Endothelial cell of hepatic sinusoid (primary cell): ENCODE measurements around the gene ANKRD6.
"Not testable (repeated sequence)": the region's sequence is repeated elsewhere in the genome, so short reads cannot be mapped to it uniquely, and the experiment has no call there.

Experiments used
- in situ Hi-C: cut with HindIII; loops from 2 replicates; pipeline ENCODE4 v1.10.0; 2017; ENCODE audit warnings: low sequenced_read_pairs

ANKRD6 gene

DNA sequence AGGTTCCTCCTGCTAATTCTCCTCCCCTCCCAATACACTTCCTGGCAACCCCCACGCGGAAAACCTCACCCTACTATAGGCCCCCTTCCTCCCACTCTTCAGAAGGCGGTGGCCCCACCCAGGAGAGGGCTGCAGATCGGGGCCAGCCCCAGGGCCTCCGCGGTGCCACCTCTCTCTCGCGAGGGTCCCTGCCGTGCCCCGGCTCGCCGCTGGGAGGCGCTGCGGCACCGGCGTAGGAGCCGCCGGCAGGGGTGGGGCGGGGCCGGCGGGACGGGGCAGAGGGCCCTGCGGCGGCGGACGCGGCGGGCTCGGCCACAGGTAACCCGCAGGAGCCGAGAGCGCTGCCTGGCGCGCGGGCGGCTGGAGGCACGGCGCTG lies at the start of gene ANKRD6:
ANKRD6 (plus strand) TSS at position 278 of the 377 bp plus-strand sequence. CDS start 133,825 bp downstream, outside the sequence.
- in situ Hi-C loops = loop anchor here (10.0 kb wide), 2 partner anchors 212 to 302 kb away; no protein-coding TSS in a partner anchor

DNA sequence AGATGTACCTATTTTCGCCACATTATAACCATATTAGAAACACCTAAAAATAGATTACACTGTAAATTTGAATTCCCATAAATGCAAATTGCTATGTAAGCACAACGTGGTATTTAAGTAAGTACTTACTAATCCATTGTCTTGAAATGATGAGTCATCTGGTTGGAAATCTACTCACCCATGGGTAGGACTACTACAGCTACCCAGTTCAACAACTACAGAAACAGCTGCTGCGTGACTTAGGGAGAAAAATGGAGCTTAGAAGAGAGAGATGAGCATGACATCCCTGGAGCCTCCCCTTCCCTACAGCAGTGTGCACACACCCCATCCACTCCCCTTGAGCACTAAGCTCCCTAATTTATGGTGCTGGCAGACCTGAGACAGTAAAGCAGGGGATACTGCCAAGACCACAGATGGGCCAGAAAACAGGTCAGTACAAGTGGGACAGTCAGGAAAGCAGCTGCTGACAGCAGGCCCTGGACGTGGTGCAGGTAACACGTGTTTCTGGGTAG lies 47.7 kb upstream of the ANKRD6 start:
- in situ Hi-C loops = no loop called here

DNA sequence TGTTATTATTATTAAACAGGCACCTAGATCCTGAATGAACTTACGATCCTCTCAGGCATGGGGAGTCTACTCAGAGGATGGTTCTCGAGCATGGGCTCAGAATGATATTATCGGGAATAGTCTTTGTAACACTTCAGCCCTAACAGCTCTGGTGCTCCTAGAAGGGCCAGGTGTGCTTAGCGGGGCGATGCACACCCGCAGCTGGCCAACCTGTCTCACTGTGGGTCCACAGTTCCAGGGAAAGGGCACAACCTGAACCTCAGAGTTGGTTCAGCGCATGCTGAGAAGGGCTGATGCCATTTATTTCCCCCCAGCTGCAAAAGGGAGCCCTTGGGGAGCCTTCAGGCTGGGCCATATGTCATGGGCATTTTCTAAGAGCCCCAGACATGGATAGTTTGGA lies 47.1 kb upstream of the ANKRD6 start:
- in situ Hi-C loops = no loop called here

DNA sequence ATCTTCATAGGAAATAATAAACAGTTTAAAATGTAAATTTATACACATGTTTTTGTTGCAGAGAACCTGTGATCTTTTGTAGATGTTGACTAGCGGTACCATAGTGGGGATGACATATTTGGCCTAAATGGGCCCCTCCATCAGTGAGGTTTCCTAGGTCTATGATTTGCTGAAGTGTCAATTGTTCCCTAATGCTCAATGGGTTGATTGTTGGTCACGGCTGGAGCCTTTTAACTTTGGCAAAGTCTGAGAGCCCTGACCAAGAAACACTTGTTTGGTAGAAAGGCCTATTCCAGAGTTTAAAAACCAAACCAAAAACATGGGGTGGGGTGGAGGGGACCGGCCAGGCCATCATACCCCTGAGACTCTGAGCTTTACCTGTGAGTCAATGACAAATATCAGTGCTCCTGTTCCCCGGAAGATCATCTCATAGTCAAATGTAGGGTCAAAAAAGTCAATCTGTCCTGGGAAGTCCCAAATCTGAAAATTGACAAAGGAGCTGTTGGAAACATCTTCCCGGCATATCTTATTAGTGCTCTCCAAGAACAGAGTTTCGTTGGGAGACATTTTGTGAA lies 45.9 kb upstream of the ANKRD6 start:
- in situ Hi-C loops = no loop called here

DNA sequence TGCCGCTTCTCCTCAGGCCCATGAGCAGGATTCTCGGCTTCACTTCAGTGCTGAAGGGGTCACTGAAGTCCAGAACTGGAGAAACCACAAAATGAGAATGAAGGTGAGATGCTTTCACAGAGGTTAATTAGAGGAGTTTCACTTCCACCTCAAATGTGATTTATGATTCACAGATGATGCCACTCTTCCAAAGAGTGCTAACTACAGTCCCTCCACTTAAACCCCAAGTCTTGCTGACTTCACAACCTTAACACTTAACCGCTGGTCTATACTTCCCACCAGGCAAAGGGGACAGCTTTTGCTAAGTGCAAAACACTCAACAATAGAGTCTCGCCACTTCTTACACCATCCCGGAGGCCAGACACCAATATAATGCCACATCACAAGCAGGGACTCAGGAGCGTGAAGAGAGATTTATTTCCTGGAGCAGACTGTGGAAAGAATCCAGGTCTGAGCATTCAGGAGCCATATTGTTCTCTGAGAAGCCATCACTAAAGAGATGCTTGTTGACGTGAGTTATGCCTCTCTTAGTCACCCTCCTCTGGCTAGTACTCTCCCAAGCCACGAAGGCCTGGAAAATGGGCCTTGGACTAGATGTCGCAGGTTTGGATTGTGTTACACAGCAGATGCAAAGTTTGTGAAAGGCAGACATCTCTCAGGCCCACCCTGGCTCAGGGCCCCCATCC lies 45.3 kb upstream of the ANKRD6 start:
- in situ Hi-C loops = no loop called here

DNA sequence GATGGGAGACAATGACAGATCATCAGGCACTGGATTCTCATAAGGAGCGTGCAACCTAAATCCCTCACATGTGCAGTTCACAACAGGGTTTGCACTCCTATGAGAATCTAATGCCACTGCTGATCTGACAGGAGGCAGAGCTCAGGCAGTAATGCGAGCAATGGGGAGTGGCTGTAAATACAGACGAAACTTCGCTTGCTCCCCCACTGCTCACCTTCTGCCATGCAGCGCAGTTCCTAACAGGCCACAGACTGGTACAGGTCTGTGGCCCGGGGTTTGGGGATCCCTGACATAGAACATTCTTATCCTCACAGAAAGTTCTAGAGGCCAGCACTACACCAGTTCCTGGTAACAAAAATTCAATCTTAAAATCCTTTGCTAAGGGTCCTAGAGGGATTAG lies 44.1 kb upstream of the ANKRD6 start:
- in situ Hi-C loops = no loop called here

DNA sequence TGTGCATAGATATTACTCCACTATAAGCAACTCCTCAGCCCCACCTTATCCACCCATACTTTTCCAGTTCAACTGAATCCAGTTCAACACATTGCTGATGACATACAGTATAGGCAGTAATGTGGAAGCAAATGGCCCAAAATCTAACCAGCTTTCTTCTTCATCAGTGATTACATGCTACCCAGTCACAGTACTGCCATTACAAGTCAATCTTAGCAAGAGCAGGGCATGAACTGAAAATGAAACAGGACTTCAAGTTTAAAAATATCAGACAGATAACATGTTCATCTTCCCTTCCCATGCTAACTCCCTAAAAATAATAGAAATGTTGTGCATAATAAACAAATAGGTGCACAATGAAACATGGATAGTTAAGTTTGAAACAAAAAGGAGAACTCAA lies 40.1 kb upstream of the ANKRD6 start:
- in situ Hi-C loops = no loop called here

DNA sequence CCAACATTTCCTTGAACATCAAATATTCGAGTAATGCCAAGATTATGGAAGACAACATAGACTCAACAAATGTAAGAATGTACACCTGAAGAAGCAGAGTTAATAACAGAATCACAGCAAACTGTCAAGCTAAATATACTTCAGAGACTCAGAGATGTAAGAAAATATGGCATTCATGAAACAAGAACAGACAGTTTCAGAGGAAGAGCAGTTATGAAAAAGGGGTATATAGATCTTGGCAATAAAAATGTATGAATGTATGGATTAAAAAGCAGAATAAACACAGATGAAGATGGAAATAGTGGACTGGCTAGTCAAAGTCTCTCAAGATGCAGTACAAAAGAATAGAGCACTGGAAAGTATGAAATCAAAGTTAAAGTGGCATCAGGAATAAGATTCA lies 39.3 kb upstream of the ANKRD6 start:
- in situ Hi-C loops = no loop called here

DNA sequence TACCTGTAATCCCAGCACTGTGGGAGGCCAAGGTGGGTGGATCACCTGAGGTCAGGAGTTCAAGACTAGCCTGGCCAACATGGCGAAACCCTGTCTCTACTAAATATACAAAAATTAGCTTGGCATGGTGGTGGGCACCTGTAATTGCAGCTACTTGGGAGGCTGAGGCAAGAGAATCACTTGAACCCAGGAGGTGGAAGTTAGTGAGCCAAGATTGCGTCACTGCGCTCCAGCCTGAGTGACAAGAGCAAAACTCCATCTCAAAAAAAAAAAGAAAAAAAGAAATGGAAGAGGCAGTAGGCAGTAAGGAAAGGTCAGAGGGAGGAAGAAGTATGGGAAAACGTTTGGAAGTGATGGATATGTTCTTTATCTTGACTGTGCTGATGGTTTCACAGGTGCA lies 35.1 kb upstream of the ANKRD6 start:
- in situ Hi-C loops = not testable (repeated sequence)

DNA sequence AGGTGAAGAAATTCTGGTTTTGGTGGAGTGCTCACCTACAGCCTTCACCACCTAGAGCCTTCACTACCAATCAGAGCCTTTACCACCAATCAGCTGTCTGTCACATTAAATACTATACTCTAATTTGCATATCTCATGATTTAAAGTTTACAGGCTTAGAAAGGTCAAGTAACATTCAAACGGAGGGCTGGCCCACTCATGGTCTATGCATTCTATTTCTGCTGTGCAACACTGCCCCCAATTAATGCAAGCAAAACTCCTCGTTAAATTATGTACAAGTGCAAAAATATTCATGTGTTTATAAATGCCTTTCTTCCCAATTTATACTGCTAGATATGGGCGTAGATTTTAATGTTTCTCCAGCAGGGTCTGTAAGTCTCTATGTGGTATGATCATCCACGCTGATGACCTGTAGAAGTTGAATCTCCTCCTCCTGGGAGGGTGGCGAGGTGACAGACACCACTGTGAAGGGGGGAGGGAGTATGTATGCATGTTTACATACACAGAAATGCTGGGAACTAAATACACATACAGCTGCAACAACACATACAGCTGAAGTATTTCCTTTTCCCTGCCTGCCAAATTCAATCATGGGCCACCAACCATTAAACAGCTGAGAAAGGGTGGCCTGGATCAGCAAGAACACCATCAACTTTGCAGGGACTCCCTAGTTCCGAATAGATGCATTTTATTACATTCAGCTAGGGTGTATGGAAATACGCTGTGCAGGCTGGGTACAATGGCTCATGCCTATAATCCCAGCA lies 34.0 kb upstream of the ANKRD6 start:
- in situ Hi-C loops = no loop called here

DNA sequence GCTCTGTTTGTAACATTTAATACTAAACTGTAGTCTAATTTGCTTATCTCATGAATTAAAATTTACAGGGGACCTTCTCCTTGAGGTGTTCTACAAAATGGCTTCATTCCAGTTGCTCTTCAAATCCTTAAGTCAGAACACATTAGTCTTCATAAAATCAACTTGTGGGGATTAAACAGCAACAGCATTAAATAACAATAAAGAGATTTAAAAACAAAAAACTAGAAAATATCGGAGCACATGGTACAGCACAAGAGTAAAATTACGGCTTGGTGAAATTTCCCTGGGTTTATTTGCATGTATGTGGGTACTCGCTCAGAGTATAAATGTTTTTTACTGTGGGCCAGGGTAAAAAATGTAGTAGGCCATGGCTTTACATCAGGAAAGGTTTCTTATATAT lies 32.9 kb upstream of the ANKRD6 start:
- in situ Hi-C loops = no loop called here

DNA sequence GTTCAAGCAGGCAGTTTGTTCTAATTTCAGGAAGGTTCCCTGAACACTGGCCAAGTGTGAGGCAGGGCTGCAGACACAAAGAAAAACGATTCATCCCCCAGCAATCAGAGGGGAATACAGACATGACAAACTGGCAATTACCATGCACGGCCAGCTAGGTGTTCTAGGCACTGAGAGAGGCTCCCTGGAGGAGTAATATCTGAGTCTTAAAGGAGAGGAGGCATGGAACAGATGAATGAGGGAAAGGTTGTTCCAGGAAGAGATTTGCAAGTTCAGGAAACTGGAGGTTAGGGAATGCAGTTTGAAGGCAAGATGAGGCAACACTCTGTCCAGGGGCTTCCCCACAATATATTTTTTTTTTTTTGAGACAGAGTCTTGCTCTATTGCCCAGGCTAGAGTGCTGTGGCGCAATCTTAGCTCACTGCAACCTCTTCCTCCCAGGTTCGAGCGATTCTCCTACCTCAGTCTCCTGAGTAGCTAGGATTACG lies 32.0 kb upstream of the ANKRD6 start:
- in situ Hi-C loops = no loop called here

DNA sequence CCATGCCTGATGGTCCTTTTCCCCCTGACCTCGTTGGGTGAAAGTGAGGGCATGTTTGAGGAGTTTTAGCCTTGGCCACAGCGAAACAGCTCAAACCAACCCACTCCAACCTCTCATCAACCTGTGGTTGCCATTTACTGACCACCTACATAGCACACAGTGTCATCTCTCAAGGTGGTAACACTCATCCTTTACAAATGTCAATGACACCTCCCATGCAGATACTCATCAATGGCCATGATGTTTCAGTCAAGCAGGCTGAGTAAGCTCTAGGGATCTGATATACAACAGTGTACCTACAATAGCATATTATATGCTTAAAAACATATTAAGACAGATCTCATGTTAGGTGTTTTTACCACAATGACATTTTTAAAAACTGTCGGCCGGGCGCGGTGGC lies 30.2 kb upstream of the ANKRD6 start:
- in situ Hi-C loops = no loop called here

DNA sequence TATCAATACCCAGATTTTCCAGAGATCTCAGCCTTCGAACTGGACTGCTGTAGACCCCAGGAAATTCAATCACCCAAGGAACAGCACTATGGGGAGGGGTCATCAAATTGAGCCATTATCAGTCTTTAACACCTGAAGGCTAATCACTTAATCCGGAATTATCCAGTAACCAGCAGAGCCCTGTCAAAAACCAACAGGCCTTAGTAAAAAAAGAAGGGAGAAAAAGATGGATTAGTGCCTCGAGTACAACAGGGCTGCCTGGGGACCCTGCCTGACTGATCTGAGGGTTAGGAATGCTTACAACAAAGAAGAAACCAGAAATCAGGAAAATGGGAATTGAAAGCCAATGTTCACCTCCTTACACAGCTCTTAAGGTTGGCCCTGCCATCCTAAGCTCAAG lies 28.4 kb upstream of the ANKRD6 start:
- in situ Hi-C loops = no loop called here

DNA sequence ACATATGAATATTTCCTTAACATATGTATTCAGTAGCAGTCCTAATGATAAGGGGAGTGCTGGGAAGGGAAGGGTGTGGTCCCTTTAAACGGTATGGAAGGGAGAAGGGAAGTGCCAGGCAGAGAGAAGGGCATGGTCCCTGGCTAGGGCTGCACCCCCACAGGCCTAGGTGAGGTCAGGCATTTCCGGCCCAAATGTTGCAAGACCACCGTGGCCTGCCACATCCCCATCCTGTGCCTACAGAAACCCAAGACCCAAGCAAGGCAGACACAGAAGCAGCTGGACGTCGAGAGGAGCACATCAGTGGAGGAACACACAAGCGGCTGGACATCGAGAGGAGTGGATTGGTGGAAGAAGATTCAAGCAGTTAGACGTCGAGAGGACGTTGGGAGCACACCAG lies 26.8 kb upstream of the ANKRD6 start:
- in situ Hi-C loops = no loop called here

DNA sequence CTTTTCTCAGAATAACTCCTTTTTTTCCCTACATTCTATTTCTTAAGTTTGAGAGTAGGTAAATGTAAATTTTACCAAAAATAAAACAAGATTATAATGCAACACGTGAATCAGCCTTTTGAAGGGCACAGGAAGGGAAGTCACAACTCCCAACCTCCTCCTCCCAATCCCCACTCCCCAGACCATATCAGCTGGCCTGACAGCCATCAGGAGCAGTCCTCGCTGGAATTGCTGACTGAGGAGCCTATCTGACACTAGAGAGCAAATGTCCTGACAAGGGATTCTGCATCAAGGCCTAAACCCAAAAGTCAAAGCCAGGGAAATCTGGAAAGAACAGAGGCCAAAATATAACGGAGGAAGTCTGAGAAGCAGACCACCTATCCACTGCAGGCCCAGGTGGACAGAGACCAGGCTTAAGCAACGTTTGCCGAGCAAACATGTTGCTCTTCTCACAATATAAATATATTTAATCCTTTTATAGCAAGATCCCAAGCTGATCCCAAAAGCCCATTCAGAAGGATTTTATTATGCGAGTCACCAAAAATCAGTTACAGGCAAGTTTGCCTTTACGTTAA lies 23.4 kb upstream of the ANKRD6 start:
- in situ Hi-C loops = loop anchor here (5.0 kb wide), 1 partner anchor 37 kb away; no protein-coding TSS in a partner anchor

DNA sequence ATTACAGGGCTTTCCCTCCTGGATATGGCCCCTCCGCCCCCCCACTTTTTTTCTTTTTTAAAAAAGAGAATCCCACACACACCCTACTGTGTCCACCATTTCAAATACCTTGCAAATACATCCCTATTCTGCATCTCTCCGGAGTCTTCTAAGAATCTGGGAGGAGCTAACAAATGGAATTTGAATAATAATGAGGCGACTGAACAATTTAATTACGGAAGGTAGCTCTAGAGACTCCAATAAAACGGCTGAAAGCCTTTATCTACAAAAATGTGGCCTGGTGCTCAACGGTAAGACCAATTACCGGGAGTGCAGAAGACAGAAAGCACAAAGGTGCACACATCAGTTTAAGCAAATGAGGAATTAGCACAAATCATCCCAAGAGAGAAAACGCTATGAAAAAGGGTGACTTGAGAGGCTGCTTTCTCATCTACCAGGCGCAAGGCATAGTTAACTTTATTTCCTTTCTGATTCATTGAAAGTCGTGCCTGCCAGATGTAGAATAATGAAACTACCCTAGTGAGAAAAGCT lies 22.7 kb upstream of the ANKRD6 start:
- in situ Hi-C loops = loop anchor here (5.0 kb wide), 1 partner anchor 38 kb away; no protein-coding TSS in a partner anchor

DNA sequence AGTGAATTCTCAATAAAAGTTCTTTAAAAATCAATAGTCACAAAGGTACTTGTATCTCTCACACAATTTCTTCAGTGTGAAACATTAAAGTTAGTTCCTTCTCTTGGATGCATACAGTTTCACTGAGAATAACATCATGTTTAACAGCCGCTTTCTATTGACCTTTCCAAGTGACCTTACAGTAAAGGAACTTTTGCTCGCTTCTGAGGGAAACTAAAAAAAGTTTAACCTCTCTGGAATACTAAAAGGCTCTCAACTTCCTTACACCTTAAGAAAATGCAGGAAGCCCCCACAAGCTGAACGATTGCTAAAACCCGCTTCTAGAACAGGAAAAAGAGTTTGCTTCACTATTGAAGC lies 22.2 kb upstream of the ANKRD6 start:
- in situ Hi-C loops = loop anchor here (5.0 kb wide), 1 partner anchor 38 kb away; no protein-coding TSS in a partner anchor

DNA sequence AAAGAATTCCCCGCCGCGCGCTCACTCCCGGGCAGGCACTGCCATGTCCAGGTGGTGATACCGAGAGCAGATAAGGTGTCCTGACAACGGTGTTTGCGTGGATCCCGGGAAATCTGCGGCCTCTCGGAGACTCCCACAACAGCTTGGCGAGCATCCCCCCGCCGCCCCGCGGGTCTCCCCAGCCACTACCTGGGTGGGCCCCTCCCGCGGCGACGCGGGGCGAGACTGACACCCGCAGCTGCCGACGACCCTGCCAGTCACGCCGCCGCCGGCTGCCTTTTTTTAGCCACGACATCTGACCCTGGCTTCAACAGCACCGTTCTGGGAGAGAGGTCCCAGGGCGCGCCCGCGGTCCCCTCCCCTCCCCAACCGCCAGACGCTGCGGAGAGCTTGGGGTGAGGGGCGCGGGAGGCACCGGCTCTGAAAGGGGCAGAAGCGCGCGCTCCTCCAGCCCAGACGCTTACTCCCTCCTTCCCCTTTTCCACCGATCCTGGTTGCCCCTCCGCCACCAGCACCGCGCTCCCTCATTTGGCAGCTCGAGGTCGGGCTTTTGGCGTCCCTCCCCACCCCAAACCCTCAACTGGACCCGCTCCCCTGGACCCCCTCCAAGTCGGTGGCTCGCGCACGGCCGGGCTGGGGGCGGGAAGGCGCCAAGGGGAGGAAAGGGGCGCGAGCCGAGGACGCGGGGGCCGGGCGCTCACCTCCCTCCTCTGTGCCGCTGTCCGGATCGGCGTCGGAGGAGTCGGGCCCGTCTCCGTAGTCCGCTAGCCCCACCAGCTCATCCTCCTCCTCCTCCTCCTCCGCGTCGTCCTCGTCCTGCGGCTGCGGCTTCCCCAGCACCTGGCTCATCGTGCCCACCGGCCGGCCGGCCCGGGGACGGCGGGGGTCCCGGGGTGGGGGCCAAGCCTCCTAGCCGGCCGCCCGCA lies 21.5 kb upstream of the ANKRD6 start:
- in situ Hi-C loops = loop anchor here (5.0 kb wide), 1 partner anchor 39 kb away; no protein-coding TSS in a partner anchor
